Caki2 (cell line): ENCODE data around the gene MBD4. TPM values are rescaled to one million over a fixed set of nuclear protein-coding genes. Genes with fewer than 3 reads are reported as not detected.
"Not testable (repeated sequence)": the region's sequence is repeated elsewhere in the genome, so short reads cannot be mapped to it uniquely, and the experiment has no call there.

ENCODE experiments used
- DNase-seq: peaks from one replicate; pipeline ENCODE4 v3.0.0-alpha.2; 2015; ENCODE audit warnings: low read depth
- in situ Hi-C: cut with HindIII; loops from 2 replicates; pipeline ENCODE4 v1.10.0; 2016; ENCODE audit warnings: low sequenced_read_pairs, low pct_unique_long_range_greater_than_20kb, mixed read lengths
- total RNA-seq: library from RNA; depleted of rRNA; stranded (reverse); fragments of >200 nt; shearing (Covaris generic); gene quantifications from 2 replicates; pipeline ENCODE4 v1.2.3, GENCODE V29; 2014; ENCODE audit warnings: low replicate concordance

Gene MBD4
- total RNA-seq, 1 experiment from 2014 or later, result 8.9 TPM

DNA sequence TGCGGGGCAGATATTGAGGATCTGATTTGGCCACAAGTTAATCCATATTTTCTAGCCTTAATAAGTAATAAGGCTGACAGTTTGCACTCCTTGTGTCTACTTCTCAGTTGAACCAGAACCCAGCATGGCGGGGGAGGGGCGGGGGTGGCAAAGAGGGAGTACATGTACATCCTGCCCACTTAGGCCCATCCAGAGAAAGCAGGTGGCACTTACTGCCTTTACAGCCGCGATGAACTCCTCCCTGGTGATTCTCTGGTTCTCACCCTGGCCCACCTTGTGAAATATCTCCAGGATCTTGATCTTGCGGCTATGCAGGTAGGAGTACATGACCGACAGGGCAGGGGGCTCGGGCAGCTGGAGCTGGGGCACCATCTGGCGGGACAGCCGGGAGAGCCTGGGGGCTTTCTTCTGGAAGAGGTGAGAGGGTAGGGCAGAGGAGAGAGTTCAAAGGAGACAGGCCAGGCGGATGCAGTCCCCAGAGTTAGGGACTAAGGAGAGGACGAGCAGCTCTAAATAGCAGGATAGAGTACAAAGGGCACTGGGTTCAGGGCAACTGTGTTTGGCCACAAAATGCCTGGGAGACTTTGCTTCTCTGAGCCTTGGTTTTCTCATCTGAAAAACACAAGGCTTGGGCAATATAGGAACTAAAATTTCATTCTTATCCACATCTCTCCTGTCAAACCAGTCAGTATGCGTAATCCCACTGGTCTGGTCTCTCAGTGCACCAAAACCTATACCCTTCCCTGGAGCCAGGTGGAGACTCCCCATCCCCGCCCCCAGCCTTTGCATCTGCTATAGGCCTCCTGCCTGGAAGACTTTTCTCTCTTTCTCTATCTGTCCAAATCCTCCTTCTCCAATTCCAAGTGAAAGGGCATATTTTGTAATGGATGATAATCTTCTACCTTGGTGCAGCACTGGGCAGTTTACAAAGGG, 21.4 kb downstream of the MBD4 start:
- DNase-seq, result no peak
- in situ Hi-C loops, result no loop called here

- no peak for DNase-seq
- in situ Hi-C loops, result no loop called here
Measured at GRCh38 chr3:129417326-129417725, 22.4 kb downstream of the MBD4 start.

- no peak for DNase-seq
Measured at GRCh38 chr3:129416415-129416814, 23.3 kb downstream of the MBD4 start.

DNA sequence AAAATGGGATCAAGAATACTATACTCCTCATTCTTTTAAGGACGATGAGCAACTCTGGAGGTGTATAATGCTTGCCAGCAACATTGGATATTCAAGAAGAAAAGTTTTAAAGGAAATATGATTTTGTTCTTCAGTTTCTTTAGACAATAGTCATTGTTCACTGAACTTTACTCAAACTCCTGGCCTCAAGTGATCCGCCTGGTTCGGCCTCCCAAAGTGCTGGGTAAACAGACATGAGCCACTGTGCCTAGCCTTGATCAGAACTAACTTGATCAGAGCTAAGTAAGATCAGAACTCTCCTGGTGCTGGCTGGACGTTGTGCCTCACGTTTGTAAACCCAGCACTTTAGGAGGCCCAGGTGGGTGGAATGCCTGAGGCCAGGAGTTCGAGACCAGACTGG, 23.9 kb downstream of the MBD4 start:
- DNase-seq, result no peak
- in situ Hi-C loops, result no loop called here

More at GRCh38 chr3:129416415-129416814, 23.3 kb downstream of the MBD4 start:
- in situ Hi-C loops, result no loop called here

DNA sequence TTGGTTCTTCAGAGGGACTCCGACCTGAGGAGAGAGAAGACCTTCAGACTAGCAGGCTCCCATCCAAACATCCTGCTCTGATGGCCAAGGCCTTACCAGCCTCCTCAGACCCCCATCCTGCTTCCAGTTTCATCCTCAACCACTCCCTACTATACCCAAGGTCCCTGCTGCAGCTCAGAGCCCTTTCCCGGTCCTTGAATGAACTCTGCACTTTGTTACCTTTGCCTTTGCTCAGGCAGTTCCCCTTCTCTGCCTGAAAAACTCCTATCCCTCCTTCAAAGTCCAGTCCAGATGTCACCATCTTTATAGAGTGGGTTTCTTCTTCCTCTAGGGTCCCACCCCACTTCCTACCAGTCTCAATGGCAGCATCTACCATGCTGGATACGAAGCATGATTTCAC, 24.4 kb downstream of the MBD4 start:
- in situ Hi-C loops, result no loop called here
- DNase-seq, result no peak

DNA sequence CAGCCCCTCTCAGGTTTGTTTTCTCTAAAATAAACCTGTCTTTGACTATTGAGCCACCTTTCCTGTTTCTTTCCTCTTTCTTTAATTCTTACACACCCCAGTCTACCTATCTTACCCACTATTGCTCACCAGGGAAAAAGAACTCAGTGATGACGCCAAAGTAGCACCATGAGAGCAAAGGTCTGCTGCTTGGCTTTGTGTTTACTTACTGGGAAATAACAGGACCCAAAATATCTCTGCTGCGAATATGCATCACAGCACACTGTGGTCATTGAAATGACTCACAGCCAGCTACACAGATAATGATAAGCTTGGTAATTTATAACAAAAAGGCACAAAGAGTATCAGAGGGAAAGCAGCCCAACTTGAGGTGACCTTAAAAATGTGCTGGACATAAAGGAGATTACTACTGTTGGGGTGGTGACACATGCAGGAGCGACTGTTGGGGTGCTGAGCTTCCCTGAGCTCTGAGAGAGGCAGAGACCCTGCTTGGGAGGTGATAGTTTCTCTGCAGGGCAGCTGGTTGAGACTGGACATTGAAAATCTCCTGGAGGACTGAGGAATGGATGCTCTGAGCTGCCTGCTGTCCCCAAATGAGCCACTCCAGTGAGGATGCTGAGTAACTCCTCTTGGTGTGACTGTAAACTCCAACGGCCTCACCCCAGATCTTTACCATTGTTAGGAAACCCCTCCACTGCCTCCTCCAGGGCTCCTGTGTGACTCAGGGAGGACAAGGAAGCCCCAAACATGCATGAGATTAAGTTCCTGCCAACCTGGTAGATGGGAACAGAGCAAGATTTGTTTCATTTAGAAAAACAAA, 25.9 kb downstream of the MBD4 start:
- DNase-seq, result peak; percentile 76
- in situ Hi-C loops, result no loop called here

DNA sequence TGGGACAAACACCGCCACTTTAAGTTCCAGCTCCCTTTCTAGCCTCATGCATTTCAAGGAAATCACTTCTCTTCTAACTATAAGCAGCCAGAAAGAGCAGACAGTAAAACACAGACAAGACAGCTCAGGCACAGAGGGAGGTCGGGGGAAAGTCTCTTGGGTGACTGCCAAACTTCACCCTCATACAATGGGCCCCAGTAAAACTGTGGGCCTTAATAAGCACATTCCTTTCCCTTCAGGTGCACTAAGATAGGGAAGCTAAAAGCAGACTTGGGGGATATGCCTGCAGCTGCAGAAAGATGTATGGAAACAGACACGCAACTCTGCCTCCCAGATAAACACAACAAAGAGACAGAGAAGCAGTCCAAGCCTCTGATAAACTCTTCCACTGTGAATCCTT, 26.5 kb downstream of the MBD4 start:
- DNase-seq, result not testable (repeated sequence)

GRCh38 chr3:129412542-129413198, 27.1 kb downstream of the MBD4 start:
- DNase-seq, result no peak
- in situ Hi-C loops, result no loop called here

More for the DNA sequence above, 26.5 kb downstream of the MBD4 start:
- in situ Hi-C loops, result not testable (repeated sequence)

DNA sequence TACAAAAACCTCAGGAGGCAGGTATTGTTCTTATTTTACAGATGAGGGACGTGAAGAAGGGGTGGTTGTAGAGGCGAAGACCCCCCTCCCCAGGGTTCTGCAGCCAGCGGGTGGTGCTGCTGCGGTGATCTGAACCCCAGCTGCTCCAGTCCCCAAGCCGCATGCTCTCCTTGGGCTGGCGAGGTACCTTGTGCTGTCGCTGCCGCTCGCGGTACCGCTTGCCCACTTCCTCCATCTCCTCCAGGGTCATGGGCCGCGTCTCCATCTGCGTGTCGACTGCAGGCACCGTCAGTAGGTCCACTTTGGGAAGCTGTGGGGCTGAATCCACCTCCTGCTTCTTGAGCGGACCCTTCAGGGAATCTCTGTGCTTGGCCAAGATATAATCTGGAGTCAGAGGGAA, 28.8 kb downstream of the MBD4 start:
- no peak for DNase-seq
- in situ Hi-C loops, result no loop called here

- DNase-seq, result no peak
- in situ Hi-C loops, result no loop called here
Measured at GRCh38 chr3:129409541-129409940, 30.2 kb downstream of the MBD4 start.

DNA sequence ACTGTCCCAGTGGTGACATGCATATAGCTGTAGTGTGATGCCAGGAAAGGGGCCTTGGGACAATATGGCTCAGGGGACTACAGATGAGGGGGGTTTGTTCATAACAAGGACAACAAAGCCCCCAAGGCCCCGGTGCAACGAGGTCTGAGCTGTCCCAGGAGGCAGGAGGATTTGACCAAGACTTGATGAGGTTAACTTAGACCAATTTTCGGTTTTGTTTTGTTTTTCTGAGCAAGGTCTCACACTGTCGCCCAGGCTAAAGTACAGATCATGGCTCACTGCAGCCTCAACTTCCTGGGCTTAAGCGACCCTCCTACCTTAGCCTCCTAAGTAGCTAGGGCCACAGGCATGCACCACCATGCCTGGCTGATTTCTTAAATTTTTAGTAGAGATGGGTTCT, 35.1 kb downstream of the MBD4 start:
- in situ Hi-C loops, result no loop called here
- no peak for DNase-seq

- no peak for DNase-seq
Measured at GRCh38 chr3:129404130-129404529, 35.6 kb downstream of the MBD4 start.

GRCh38 chr3:129403450-129403849, 36.3 kb downstream of the MBD4 start:
- DNase-seq, result no peak
- in situ Hi-C loops, result no loop called here

More at GRCh38 chr3:129404130-129404529, 35.6 kb downstream of the MBD4 start:
- in situ Hi-C loops, result no loop called here

GRCh38 chr3:129402616-129403015, 37.1 kb downstream of the MBD4 start:
- no peak for DNase-seq
- in situ Hi-C loops, result no loop called here

DNA sequence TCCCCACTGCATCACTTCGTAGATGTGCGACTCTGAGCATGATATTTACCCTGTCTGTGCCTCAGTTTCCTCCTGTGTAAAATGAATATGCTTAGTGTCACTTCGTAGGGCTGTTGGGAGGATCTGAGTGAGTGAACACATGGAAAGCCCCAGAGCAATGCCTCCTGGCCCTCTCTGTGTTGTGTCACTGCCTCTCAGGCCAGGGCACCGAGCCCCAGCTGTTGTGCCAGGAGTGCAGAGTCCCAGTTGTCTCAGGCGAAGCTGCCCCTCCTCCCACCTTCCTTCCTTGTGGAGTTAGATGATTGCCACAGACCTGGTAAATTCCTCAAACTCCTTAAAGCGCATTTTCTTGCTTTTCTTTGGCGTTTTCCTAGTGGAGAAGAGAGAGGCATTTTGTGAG, 37.5 kb downstream of the MBD4 start:
- no peak for DNase-seq
- in situ Hi-C loops, result no loop called here

DNA sequence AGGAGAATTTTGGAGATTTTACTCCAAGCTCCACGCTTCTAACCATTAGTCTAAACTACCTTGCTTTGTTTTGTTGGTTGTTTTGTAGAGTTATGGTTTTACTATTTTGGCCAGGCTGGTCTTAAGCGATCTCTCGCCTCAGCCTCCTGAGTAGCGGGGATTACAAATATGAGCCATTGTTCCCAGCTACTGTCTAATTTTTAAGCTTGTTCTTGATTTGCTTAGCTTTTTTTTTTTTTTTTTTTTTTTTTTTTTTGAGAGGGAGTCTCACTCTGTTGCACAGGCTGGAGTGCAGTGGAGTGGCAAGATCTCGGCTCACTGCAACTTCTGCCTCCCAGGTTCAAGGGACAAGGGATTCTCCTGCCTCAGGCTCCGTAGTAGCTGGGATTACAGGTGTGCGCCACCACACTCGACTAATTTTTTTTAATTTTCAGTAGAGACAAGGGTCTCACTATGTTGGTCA, 39.8 kb downstream of the MBD4 start:
- in situ Hi-C loops, result no loop called here
- DNase-seq, result peak; percentile 71

- in situ Hi-C loops, result no loop called here
- DNase-seq, result peak; percentile 88
Measured at GRCh38 chr3:129399145-129399894, 40.4 kb downstream of the MBD4 start.

- in situ Hi-C loops, result no loop called here
- DNase-seq, result no peak
Measured at GRCh38 chr3:129398803-129399144, 41.0 kb downstream of the MBD4 start.
